HCT116 (cell line): ENCODE measurements around the gene POMGNT2. TPM values are rescaled to one million over a fixed set of nuclear protein-coding genes. Genes with fewer than 3 reads are reported as not detected.

ENCODE experiments used
- ATAC-seq: fragments of 200-7000 bp; cut with Tn5 transposase; 2 replicates; pipeline ENCODE4 v1.9.1; 2020; ENCODE audit warnings: mild to moderate bottlenecking, moderate library complexity
- BruUV-seq: library from RNA; stranded (reverse); fragments of 400-500 nt; replicated peaks from 2 replicates; lab custom pipeline; 2021; lab: Mats Ljungman, UMichigan
- CTCF ChIA-PET: fragments of 300-600 bp; sonication (Branson Sonifier 250); formaldehyde crosslinking; loops from one replicate; lab custom pipeline; 2021; ENCODE audit warnings: antibody characterized with exemption; lab: Charles Lee
- POLR2A ChIA-PET: fragments of 300-600, 350-600 bp; sonication (Branson Sonifier 250); formaldehyde crosslinking; loops from one replicate; lab custom pipeline; 2021; ENCODE audit warnings: antibody characterized with exemption; lab: Charles Lee
- RAD21 ChIA-PET, 2 experiments: fragments of 300-600 bp; sonication (Branson Sonifier 250); formaldehyde crosslinking; loops; one replicate each; lab custom pipeline; 2023; ENCODE audit warnings: low total read pairs in 2 of 2; ENCODE audit not compliant: uncharacterized antibody in 2 of 2, unreplicated experiment in 2 of 2, low non-redundant PET in 1 of 2; lab: Charles Lee
- DNase-seq: peaks from one replicate; pipeline ENCODE4 v3.0.0-alpha.2; 2010; ENCODE audit warnings: low read depth, low spot score
- H2AFZ ChIP-seq: fragments of 200-600 bp; shearing (Covaris generic), sonication (generic); 2 replicates; pipeline ENCODE4 v1.6.1; 2017; ENCODE audit warnings: low read depth, mixed run types, mixed read lengths, antibody characterized with exemption, low read length; ENCODE audit not compliant: poor library complexity, severe bottlenecking
- H3K27ac ChIP-seq: 2 replicates; pipeline ENCODE4 v1.5.1; 2012; ENCODE audit warnings: low read depth, low read length
- H3K27me3 ChIP-seq: fragments of 200-600 bp; sonication (generic); 2 replicates; pipeline ENCODE4 v1.6.1; 2016; ENCODE audit warnings: mixed run types, low read length, mixed read lengths; ENCODE audit not compliant: insufficient read depth
- H3K36me3 ChIP-seq, 2 experiments: fragments of 200-500 bp in 1 of 2; fragments of 200-600 bp in 1 of 2; sonication (Bioruptor generic) in 1 of 2; sonication (generic) in 1 of 2; 2 replicates each; pipeline versions ENCODE4 v1.5.1 to v1.6.1; 2014 to 2016; ENCODE audit warnings: low read length in 2 of 2, inconsistent platforms in 1 of 2, mixed read lengths in 1 of 2, mixed run types in 1 of 2; ENCODE audit not compliant: insufficient read depth in 2 of 2, control insufficient read depth in 1 of 2
- H3K4me1 ChIP-seq, 2 experiments: fragments of 200-600 bp in 1 of 2; sonication (generic) in 1 of 2; 2 replicates each; pipeline versions ENCODE4 v1.5.1 to v1.6.1; 2012 to 2017; ENCODE audit warnings: low read length in 2 of 2, inconsistent platforms in 1 of 2, mild to moderate bottlenecking in 1 of 2, mixed read lengths in 1 of 2, mixed run types in 1 of 2, moderate library complexity in 1 of 2; ENCODE audit not compliant: insufficient read depth in 2 of 2, control insufficient read depth in 1 of 2
- H3K4me2 ChIP-seq: fragments of 200-600 bp; sonication (generic); 2 replicates; pipeline ENCODE4 v1.6.1; 2017; ENCODE audit warnings: mixed run types, low read length, mixed read lengths
- H3K4me3 ChIP-seq, 2 experiments: fragments of 200-600 bp in 1 of 2; sonication (generic) in 1 of 2; replicated peaks in 1 of 2; 2 replicates each; pipeline ENCODE4 v1.5.1; 2011 to 2016; ENCODE audit warnings: low read length in 2 of 2, control low read depth in 1 of 2, low read depth in 1 of 2, mild to moderate bottlenecking in 1 of 2, mixed read lengths in 1 of 2, mixed run types in 1 of 2
- H3K79me2 ChIP-seq: fragments of 200-600 bp; sonication (generic); 2 replicates; pipeline ENCODE4 v1.6.1; 2017; ENCODE audit warnings: mild to moderate bottlenecking, mixed run types, low read length, moderate library complexity, mixed read lengths; ENCODE audit not compliant: insufficient read depth
- H3K9ac ChIP-seq: fragments of 200-600 bp; sonication (generic); 2 replicates; pipeline ENCODE4 v1.6.1; 2016; ENCODE audit warnings: low read length, mixed read lengths
- H3K9me2 ChIP-seq: fragments of 200-600 bp; sonication (generic), shearing (Covaris generic); 2 replicates; pipeline ENCODE4 v1.6.1; 2017; ENCODE audit warnings: mixed run types, mild to moderate bottlenecking, moderate library complexity; ENCODE audit not compliant: insufficient read depth
- H3K9me3 ChIP-seq, 2 experiments: fragments of 200-500 bp in 1 of 2; fragments of 200-600 bp in 1 of 2; sonication (Bioruptor generic) in 1 of 2; sonication (generic) in 1 of 2; 2 replicates each; pipeline ENCODE4 v1.6.1; 2014 to 2017; ENCODE audit warnings: low read length in 2 of 2, mixed read lengths in 2 of 2, inconsistent platforms in 1 of 2, low read depth in 1 of 2, mild to moderate bottlenecking in 1 of 2, mixed run types in 1 of 2, moderate library complexity in 1 of 2; ENCODE audit not compliant: control insufficient read depth in 1 of 2, insufficient read depth in 1 of 2
- H4K20me1 ChIP-seq: fragments of 200-600 bp; sonication (generic), shearing (Covaris generic); 2 replicates; pipeline ENCODE4 v1.6.1; 2017; ENCODE audit warnings: mixed run types, mild to moderate bottlenecking, moderate library complexity; ENCODE audit not compliant: insufficient read depth
- CBX3 ChIP-seq: IDR thresholded peaks from 2 replicates; pipeline ENCODE4 v1.6.1; 2012; ENCODE audit warnings: low read depth
- CEBPB ChIP-seq: IDR thresholded peaks from 2 replicates; pipeline ENCODE4 v1.6.1; 2012; ENCODE audit warnings: low read depth
- ELF1 ChIP-seq: IDR thresholded peaks from 2 replicates; pipeline ENCODE4 v1.6.1; 2012; ENCODE audit warnings: low read depth, borderline replicate concordance
- EZH2 ChIP-seq: fragments of 200-600 bp; sonication (generic); IDR thresholded peaks from 2 replicates; pipeline ENCODE4 v1.6.1; 2017; ENCODE audit warnings: antibody characterized with exemption, mixed run types
- EZH2phosphoT487 ChIP-seq: fragments of 200-600 bp; IDR thresholded peaks from 2 replicates; pipeline ENCODE4 v1.6.1; 2018; ENCODE audit warnings: antibody characterized with exemption, borderline replicate concordance
- FOSL1 ChIP-seq: IDR thresholded peaks from 2 replicates; pipeline ENCODE4 v1.6.1; 2012; ENCODE audit warnings: low read depth
- POLR2A ChIP-seq: IDR thresholded peaks from 2 replicates; pipeline ENCODE4 v1.7.0; 2011; ENCODE audit warnings: borderline replicate concordance; ENCODE audit not compliant: insufficient read depth, insufficient read length; ENCODE audit errors: extremely low read depth
- POLR2AphosphoS5 ChIP-seq: IDR thresholded peaks from 2 replicates; pipeline ENCODE4 v1.6.1; 2011; ENCODE audit warnings: mild to moderate bottlenecking, low read depth, low read length, moderate library complexity
- RAD21 ChIP-seq: IDR thresholded peaks from 2 replicates; pipeline ENCODE4 v1.6.1; 2012; ENCODE audit warnings: low read depth, mild to moderate bottlenecking
- SIN3A ChIP-seq: IDR thresholded peaks from 2 replicates; pipeline ENCODE4 v1.6.1; 2012; ENCODE audit warnings: low read depth
- SP1 ChIP-seq: IDR thresholded peaks from 2 replicates; pipeline ENCODE4 v1.6.1; 2012; ENCODE audit warnings: low read depth
- ZFX ChIP-seq: fragments of 450-650 bp; IDR thresholded peaks from 2 replicates; pipeline ENCODE4 v1.6.1; 2017
- ZNF274 ChIP-seq: fragments of 200-500 bp; sonication (Bioruptor generic); IDR thresholded peaks from 2 replicates; pipeline ENCODE4 v1.6.1; 2014; ENCODE audit warnings: mild to moderate bottlenecking, low read depth, low read length, inconsistent platforms
- intact Hi-C: fragments of 100-400 bp; cut with micrococcal nuclease; formaldehyde crosslinking; loops from 2 replicates; pipeline ENCODE4 v1.10.0; 2022
- total RNA-seq: library from RNA; stranded (reverse); gene quantifications from one replicate; pipeline ENCODE4 v1.2.1, GENCODE V29; 2021; ENCODE audit not compliant: unreplicated experiment
- TF ChIP-seq, protein P1 (sequence below), 3 experiments: fragments of 200-600 bp in 1 of 3; sonication (generic) in 1 of 3; IDR thresholded peaks in 2 of 3; conservative IDR thresholded peaks in 1 of 3; 2 replicates each; pipeline ENCODE4 v1.5.1; 2012 to 2017; ENCODE audit warnings: low read depth in 2 of 3, low read length in 2 of 3, antibody characterized with exemption in 1 of 3, borderline replicate concordance in 1 of 3, control low read depth in 1 of 3, mild to moderate bottlenecking in 1 of 3, mixed read lengths in 1 of 3, mixed run types in 1 of 3, moderate library complexity in 1 of 3; ENCODE audit not compliant: insufficient read depth in 1 of 3
- TF ChIP-seq, protein P2 (sequence below): IDR thresholded peaks from 2 replicates; pipeline ENCODE4 v1.6.1; 2012
- TF ChIP-seq, protein P3 (sequence below): IDR thresholded peaks from 2 replicates; pipeline ENCODE4 v1.6.1; 2012

The POMGNT2 gene
- total RNA-seq, 1 experiment from 2014 or later = 21.6 TPM

DNA sequence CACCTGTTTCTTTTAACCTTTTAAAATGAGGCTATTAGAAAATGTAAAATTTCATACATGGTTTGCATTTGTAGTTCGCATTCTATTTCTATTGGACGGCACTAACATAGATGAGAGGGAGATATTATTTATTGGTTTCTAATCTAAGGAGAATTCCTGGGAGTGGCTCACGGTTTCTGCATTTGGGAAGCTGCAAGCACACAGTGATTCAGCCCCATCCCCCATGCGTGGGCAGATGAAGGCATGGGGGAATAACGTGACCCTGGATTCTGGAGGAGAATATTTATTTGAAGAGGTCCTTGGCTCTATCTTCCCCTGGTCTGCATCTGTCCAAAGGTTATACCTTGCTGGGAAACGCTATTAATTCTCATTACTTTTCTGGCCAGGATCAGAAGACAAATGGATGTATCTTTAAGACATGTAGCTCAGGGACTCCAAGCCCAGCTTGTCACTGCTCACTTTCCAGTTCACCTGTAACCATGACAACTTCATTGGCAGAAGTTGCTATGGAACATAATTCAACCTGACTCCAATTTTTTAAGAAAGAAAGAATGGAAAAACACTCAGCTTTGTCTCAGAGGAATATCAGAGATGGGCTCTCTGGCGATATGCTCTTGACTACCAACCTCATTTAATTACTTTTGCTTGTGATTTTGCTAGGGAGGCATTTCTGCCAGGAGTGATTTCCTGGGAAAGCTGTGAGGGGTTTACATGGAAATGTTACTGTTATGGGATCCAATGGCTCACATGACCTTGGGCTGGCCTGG, 27.2 kb upstream of the POMGNT2 start:
- ATAC-seq = no peak
- no peak overlapping the region for H2AFZ ChIP-seq
- TF ChIP-seq CEBPB (no peak), POLR2A (no peak), ELF1 (no peak), FOSL1 (no peak), ZFX (no peak), SIN3A (no peak), RAD21 (no peak), SP1 (no peak), EZH2 (no peak), ZNF274 (no peak), CBX3 (no peak), EZH2phosphoT487 (no peak), POLR2AphosphoS5 (no peak)
- TF ChIP-seq, protein P1, sequence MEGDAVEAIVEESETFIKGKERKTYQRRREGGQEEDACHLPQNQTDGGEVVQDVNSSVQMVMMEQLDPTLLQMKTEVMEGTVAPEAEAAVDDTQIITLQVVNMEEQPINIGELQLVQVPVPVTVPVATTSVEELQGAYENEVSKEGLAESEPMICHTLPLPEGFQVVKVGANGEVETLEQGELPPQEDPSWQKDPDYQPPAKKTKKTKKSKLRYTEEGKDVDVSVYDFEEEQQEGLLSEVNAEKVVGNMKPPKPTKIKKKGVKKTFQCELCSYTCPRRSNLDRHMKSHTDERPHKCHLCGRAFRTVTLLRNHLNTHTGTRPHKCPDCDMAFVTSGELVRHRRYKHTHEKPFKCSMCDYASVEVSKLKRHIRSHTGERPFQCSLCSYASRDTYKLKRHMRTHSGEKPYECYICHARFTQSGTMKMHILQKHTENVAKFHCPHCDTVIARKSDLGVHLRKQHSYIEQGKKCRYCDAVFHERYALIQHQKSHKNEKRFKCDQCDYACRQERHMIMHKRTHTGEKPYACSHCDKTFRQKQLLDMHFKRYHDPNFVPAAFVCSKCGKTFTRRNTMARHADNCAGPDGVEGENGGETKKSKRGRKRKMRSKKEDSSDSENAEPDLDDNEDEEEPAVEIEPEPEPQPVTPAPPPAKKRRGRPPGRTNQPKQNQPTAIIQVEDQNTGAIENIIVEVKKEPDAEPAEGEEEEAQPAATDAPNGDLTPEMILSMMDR (IDR thresholded peaks at IDR 0.05 in 2 of 3, conservative IDR thresholded peaks at IDR 0.05 in 1 of 3; ENCODE audit: borderline replicate concordance in 1 of 3, insufficient read depth in 1 of 3, low read depth in 2 of 3, low read length in 2 of 3) = no peak
- TF ChIP-seq, protein P2, sequence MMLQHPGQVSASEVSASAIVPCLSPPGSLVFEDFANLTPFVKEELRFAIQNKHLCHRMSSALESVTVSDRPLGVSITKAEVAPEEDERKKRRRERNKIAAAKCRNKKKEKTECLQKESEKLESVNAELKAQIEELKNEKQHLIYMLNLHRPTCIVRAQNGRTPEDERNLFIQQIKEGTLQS = no peak
- TF ChIP-seq, protein P3, sequence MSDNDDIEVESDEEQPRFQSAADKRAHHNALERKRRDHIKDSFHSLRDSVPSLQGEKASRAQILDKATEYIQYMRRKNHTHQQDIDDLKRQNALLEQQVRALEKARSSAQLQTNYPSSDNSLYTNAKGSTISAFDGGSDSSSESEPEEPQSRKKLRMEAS = no peak
- intact Hi-C loops = no loop called here
- H3K27ac ChIP-seq = no peak overlapping the region
- CTCF ChIA-PET = no interaction called here
- H3K4me1 ChIP-seq = no peaks in the 10 kb centered on the region
- H4K20me1 ChIP-seq = no peaks in the 10 kb centered on the region
- H3K4me2 ChIP-seq = no peak overlapping the region
- H3K36me3 ChIP-seq = no peaks in the 10 kb centered on the region
- H3K9ac ChIP-seq = no peak overlapping the region
- H3K9me3 ChIP-seq = no peaks in the 10 kb centered on the region
- no peaks in the 10 kb centered on the region for H3K9me2 ChIP-seq
- H3K27me3 ChIP-seq = no peaks in the 10 kb centered on the region
- BruUV-seq = no TSS peak
- H3K4me3 ChIP-seq = no peak overlapping the region
- no peak for DNase-seq
- no peaks in the 10 kb centered on the region for H3K79me2 ChIP-seq
- RAD21 ChIA-PET = no interaction called here
- POLR2A ChIA-PET = no interaction called here
